HepG2 (cell line): Measurements from ENCODE around the gene QRICH2. TPM values are rescaled to one million over a fixed set of nuclear protein-coding genes. Genes with fewer than 3 reads are reported as not detected.

ENCODE experiments used
- FIP1L1 ChIP-seq: fragments of 200-400 bp; formaldehyde crosslinking; IDR thresholded peaks from 2 replicates; pipeline ENCODE4 v1.6.1; 2018; ENCODE audit warnings: low read depth, mild to moderate bottlenecking, low read length, moderate library complexity, borderline replicate concordance; ENCODE audit not compliant: insufficient read depth
- KLF12 ChIP-seq: sonication (generic); formaldehyde crosslinking; IDR thresholded peaks from 2 replicates; pipeline ENCODE4 v1.4.0; 2020; ENCODE audit warnings: missing genetic modification reagents, borderline replicate concordance
- MTA1 ChIP-seq: sonication (generic); formaldehyde crosslinking; IDR thresholded peaks from 2 replicates; pipeline ENCODE4 v1.4.0; 2020; ENCODE audit warnings: missing genetic modification reagents, mild to moderate bottlenecking, borderline replicate concordance
- NFE2L2 ChIP-seq: fragments of 150-350 bp; IDR thresholded peaks from 2 replicates; pipeline ENCODE4 v1.6.1; 2014; ENCODE audit warnings: low read length
- RARG ChIP-seq: sonication (generic); formaldehyde crosslinking; IDR thresholded peaks from 2 replicates; pipeline ENCODE4 v1.4.0; 2020; ENCODE audit warnings: low read depth, mild to moderate bottlenecking, missing genetic modification reagents
- RFXANK ChIP-seq: IDR thresholded peaks from 2 replicates; pipeline ENCODE4 v1.6.1; 2016
- SALL1 ChIP-seq: sonication (generic); formaldehyde crosslinking; IDR thresholded peaks from 2 replicates; pipeline ENCODE4 v1.8.0; 2022; ENCODE audit warnings: mild to moderate bottlenecking, missing genetic modification reagents
- SNRNP70 ChIP-seq: fragments of 200-400 bp; formaldehyde crosslinking; IDR thresholded peaks from 2 replicates; pipeline ENCODE4 v1.6.1; 2017; ENCODE audit warnings: mild to moderate bottlenecking, low read depth, low read length, moderate library complexity
- SP1 ChIP-seq, 2 experiments: fragments of 450-650 bp in 1 of 2; sonication (generic) in 1 of 2; formaldehyde crosslinking in 1 of 2; IDR thresholded peaks; 2 replicates each; pipeline versions ENCODE4 v1.4.0 to v1.6.1; 2016 to 2020; ENCODE audit warnings: missing genetic modification reagents in 1 of 2
- STAT5B ChIP-seq: sonication (generic); formaldehyde crosslinking; IDR thresholded peaks from 2 replicates; pipeline ENCODE4 v1.4.0; 2020; ENCODE audit warnings: missing genetic modification reagents
- THAP11 ChIP-seq: IDR thresholded peaks from 2 replicates; pipeline ENCODE4 v1.6.1; 2016; ENCODE audit warnings: missing biosample characterization, missing genetic modification reagents
- ZNF143 ChIP-seq: sonication (generic); formaldehyde crosslinking; IDR thresholded peaks from 2 replicates; pipeline ENCODE4 v1.4.0; 2020; ENCODE audit warnings: missing genetic modification reagents
- ZNF574 ChIP-seq: sonication (generic); formaldehyde crosslinking; IDR thresholded peaks from 2 replicates; pipeline ENCODE4 v1.4.0; 2020; ENCODE audit warnings: missing genetic modification reagents
- ZNF770 ChIP-seq: sonication (generic); formaldehyde crosslinking; IDR thresholded peaks from 2 replicates; pipeline ENCODE4 v1.5.0; 2020; ENCODE audit warnings: mild to moderate bottlenecking, missing genetic modification reagents
- ZSCAN30 ChIP-seq: sonication (generic); formaldehyde crosslinking; IDR thresholded peaks from 2 replicates; pipeline ENCODE4 v1.5.0; 2020; ENCODE audit warnings: mild to moderate bottlenecking, missing genetic modification reagents
- ZSCAN31 ChIP-seq: sonication (generic); formaldehyde crosslinking; IDR thresholded peaks from 2 replicates; pipeline ENCODE4 v1.5.0; 2020; ENCODE audit warnings: low read depth, mild to moderate bottlenecking, missing genetic modification reagents
- polyA plus RNA-seq, 8 experiments: library from polyadenylated mRNA; depleted of rRNA in 3 of 8; stranded (reverse) in 7 of 8; unstranded in 1 of 8; fragments of >200 nt; fragmentation: Illumina TruSeq in 4 of 8; extraction: Trizol in 4 of 8; gene quantifications; 2 replicates each; pipeline versions ENCODE4 v1.2.1 to v1.2.3, GENCODE V29; 2011 to 2016; ENCODE audit warnings: low read depth in 4 of 8, missing spikeins in 1 of 8, mixed read lengths in 1 of 8; ENCODE audit not compliant: insufficient read depth in 1 of 8
- total RNA-seq, 5 experiments: library from RNA; depleted of rRNA; stranded (reverse); fragments of >200 nt; fragmentation: Illumina TruSeq; extraction: Trizol; gene quantifications; 2 replicates each; pipeline ENCODE4 v1.2.3, GENCODE V29; 2016; ENCODE audit warnings: low read depth in 1 of 5
- TF ChIP-seq, protein P1 (sequence below): sonication (generic); formaldehyde crosslinking; IDR thresholded peaks from 2 replicates; pipeline ENCODE4 v1.8.1; 2023; ENCODE audit warnings: mild to moderate bottlenecking, inconsistent platforms, moderate library complexity, missing genetic modification reagents, borderline replicate concordance
- TF ChIP-seq, protein P2 (sequence below): sonication (generic); formaldehyde crosslinking; IDR thresholded peaks from 2 replicates; pipeline ENCODE4 v1.5.0; 2020; ENCODE audit warnings: missing genetic modification reagents
- TF ChIP-seq, protein P3 (sequence below): IDR thresholded peaks from 2 replicates; pipeline ENCODE4 v1.6.1; 2018; ENCODE audit warnings: missing genetic modification reagents

Gene QRICH2
- total and polyA plus RNA-seq, 2 of the 13 experiments (the other 11 are each of a cell fraction or from before 2014, with no cell fraction given) = 3.7 to 5.7 TPM

DNA sequence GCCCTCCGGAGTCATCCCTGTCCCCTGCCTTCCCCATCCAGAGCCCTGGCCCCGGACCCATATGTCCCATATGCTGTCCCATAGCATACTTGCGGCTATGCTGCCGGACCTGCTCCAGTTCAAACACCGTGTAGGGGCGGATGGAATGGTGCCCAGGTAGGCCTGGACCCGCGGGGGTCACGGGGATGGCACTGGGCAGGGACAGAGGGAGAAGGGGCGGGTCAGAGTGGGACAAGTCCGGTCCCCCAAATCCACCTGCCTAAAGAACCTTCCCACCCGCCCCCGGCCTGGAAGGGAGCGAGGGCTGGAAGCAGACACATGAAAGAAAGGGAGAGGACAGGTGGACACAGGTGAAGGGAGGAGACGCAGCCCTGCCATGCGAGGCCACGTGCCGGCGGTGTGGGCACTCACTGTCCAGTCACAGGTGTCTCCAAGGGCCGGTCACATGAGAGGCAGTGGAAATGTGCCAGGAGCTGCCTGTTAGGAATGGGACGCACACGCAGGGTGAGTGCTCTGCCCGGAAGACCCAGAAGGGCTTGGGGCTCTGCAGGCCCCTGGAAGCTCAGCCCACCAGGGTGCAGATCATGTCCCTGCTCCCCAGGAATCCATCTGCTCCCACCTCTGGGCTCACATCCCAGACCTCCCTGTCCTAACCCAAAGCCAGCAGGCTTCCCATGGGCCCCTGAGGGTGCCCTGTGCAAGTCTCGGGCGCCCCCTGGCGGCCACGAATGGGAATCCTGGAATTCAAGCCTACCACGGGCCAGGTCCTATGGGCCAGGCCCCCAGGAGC is 28.9 kb downstream of the QRICH2 start (continued):
- TF ChIP-seq FIP1L1 = no peak
- TF ChIP-seq ZSCAN31 (CRISPR knock-in tag) = 0 out of 2 replicates have a peak, but pooled peaks have one; percentile 9
- no peak for TF ChIP-seq ZSCAN30 (CRISPR knock-in tag)
- TF ChIP-seq KLF12 (CRISPR knock-in tag) = no peak
- TF ChIP-seq ZNF574 (CRISPR knock-in tag) = peak; percentile 44; the same call in 1 of the 2 replicates
- TF ChIP-seq, protein P1, sequence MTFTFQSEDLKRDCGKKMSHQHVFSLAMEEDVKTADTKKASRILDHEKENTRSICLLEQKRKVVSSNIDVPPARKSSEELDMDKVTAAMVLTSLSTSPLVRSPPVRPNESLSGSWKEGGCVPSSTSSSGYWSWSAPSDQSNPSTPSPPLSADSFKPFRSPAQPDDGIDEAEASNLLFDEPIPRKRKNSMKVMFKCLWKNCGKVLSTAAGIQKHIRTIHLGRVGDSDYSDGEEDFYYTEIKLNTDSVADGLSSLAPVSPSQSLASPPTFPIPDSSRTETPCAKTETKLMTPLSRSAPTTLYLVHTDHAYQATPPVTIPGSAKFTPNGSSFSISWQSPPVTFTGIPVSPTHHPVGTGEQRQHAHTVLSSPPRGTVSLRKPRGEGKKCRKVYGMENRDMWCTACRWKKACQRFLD (CRISPR knock-in tag) = no peak
- TF ChIP-seq, protein P2, sequence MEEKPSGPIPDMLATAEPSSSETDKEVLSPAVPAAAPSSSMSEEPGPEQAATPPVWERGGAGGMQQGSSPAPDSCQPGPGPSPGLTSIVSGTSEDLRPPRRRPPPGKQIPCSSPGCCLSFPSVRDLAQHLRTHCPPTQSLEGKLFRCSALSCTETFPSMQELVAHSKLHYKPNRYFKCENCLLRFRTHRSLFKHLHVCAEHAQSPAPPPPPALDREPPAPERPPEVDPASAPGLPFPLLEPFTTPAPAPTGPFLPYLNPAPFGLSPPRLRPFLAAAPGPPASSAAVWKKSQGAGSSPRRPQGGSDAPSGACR (CRISPR knock-in tag) = no peak
- no peak for TF ChIP-seq SP1 (IDR thresholded peaks at IDR 0.05)
- TF ChIP-seq SP1 (CRISPR knock-in tag; IDR thresholded peaks at IDR 0.05) = 0 out of 2 replicates have a peak, but pooled peaks have one; percentile 24
- TF ChIP-seq, protein P3, sequence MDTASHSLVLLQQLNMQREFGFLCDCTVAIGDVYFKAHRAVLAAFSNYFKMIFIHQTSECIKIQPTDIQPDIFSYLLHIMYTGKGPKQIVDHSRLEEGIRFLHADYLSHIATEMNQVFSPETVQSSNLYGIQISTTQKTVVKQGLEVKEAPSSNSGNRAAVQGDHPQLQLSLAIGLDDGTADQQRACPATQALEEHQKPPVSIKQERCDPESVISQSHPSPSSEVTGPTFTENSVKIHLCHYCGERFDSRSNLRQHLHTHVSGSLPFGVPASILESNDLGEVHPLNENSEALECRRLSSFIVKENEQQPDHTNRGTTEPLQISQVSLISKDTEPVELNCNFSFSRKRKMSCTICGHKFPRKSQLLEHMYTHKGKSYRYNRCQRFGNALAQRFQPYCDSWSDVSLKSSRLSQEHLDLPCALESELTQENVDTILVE (CRISPR knock-in tag) = no peak
- TF ChIP-seq RFXANK (CRISPR knock-in tag) = no peak
- no peak for TF ChIP-seq ZNF770 (CRISPR knock-in tag)
- TF ChIP-seq NFE2L2 = peak; percentile 7; the same call in 1 of the 2 replicates
- peak; percentile 44; the same call in 1 of the 2 replicates for TF ChIP-seq THAP11 (CRISPR knock-in tag)
- peak; percentile 68 for TF ChIP-seq ZNF143 (CRISPR knock-in tag)
- TF ChIP-seq RARG (CRISPR knock-in tag) = no peak
- no peak for TF ChIP-seq SNRNP70
- TF ChIP-seq SALL1 = peak; percentile 66; the same call in 1 of the 2 replicates
- TF ChIP-seq MTA1 (CRISPR knock-in tag) = no peak
- TF ChIP-seq STAT5B = no peak
